ENCODE results near the gene PTPA.

The PTPA gene

DNA sequence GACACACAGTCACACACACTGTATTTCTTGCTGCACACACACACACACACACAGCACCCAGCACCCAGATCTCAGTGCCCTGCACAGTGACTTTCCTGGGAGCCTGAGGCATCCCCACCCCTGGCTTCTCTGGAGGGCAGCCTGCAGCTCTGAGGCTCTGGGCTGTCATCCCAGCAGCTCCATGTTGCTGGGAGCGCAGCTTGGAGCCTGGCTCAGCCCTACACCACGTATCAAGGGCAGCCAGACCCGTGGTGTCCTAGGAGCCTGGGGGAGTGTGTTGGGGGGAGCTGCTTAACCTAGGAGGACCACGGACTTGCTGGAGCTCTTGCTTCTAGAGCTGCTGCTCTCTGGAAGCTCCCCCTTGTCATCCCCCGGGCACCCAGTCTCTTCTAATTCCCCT is 61.6 kb downstream of the PTPA start:
- no peak for DNase-seq
- Histone ChIP-seq H3K9me3 (no peaks in the 10 kb centered on the region), H3K4me1 (peaks cover 4 to 36% (median 26%) of the 10 kb centered on the region in 4 donors), H3K27ac (peak overlapping the region; percentile 99 to 100), H3K36me3 (no peaks in the 10 kb centered on the region), H3K4me3 (no peak overlapping the region), H3K27me3 (no peaks in the 10 kb centered on the region)
- TF ChIP-seq, protein P1, sequence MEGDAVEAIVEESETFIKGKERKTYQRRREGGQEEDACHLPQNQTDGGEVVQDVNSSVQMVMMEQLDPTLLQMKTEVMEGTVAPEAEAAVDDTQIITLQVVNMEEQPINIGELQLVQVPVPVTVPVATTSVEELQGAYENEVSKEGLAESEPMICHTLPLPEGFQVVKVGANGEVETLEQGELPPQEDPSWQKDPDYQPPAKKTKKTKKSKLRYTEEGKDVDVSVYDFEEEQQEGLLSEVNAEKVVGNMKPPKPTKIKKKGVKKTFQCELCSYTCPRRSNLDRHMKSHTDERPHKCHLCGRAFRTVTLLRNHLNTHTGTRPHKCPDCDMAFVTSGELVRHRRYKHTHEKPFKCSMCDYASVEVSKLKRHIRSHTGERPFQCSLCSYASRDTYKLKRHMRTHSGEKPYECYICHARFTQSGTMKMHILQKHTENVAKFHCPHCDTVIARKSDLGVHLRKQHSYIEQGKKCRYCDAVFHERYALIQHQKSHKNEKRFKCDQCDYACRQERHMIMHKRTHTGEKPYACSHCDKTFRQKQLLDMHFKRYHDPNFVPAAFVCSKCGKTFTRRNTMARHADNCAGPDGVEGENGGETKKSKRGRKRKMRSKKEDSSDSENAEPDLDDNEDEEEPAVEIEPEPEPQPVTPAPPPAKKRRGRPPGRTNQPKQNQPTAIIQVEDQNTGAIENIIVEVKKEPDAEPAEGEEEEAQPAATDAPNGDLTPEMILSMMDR (IDR thresholded peaks at IDR 0.05) = no peak
- intact Hi-C loops (cut with DNase I; ENCODE audit: low total_unique reads) = no loop called here

GRCh38 chr9:129173296-129174101 is 62.3 kb downstream of the PTPA start:
- no peaks in the 10 kb centered on the region for H3K9me3 ChIP-seq
- no peaks in the 10 kb centered on the region for H3K36me3 ChIP-seq
- TF ChIP-seq, protein P1 (IDR thresholded peaks at IDR 0.05) = no peak
- DNase-seq = no peak
- peaks cover 4 to 32% (median 22%) of the 10 kb centered on the region in 4 donors for H3K4me1 ChIP-seq
- no peaks in the 10 kb centered on the region for H3K27me3 ChIP-seq
- peak overlapping the region; percentile 99 to 100 for H3K27ac ChIP-seq
- intact Hi-C loops (cut with DNase I; ENCODE audit: low total_unique reads) = loop anchor here (2.0 kb wide), 2 partner anchors 33 to 435 kb away; no protein-coding TSS in a partner anchor
- peak overlapping the region; percentile 99 to 100 for H3K4me3 ChIP-seq

DNA sequence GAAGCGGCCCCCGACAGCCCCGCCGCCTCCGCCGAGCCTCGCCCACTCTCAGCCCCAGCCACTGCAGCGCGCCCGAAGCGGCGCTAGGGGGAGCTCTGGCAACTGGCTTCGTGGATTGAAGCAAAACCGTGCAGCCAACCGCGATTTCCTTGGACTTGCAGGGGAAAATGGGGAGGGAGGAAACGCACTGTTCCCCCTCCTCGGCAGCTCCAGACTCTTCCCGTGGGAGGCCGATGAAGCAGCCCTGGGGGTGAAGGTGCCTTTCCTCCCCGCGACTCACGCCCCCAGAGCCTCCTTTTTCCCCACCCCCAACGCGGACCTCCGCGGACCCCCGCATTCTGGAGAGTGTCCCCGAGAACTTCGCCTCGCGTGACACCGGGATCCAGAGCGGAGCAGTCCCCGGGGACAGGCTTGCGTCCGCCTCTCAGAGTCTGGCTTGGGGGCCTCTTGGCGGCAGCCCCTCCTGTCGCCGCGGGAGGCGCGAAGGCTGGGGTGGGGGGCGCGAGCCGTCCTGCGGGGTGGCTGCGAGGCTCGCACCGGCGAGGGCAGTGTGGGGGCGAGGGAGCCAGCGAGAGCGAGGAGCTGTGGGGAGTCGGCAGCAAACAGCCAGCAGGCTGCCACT is 63.0 kb downstream of the PTPA start:
- Histone ChIP-seq H3K36me3 (no peaks in the 10 kb centered on the region), H3K9me3 (no peaks in the 10 kb centered on the region), H3K27me3 (no peaks in the 10 kb centered on the region), H3K4me1 (peaks cover 4 to 35% (median 24%) of the 10 kb centered on the region in 4 donors), H3K4me3 (peak overlapping the region; percentile 99 to 100), H3K27ac (peak overlapping the region; percentile 99 to 100)
- TF ChIP-seq, protein P1 (IDR thresholded peaks at IDR 0.05) = peak; percentile 97 to 98
- intact Hi-C loops (cut with DNase I; ENCODE audit: low total_unique reads) = loop anchor here (2.0 kb wide), 2 partner anchors 33 to 435 kb away; no protein-coding TSS in a partner anchor
- DNase-seq = peak; percentile 95 to 97

- Histone ChIP-seq H3K4me1 (peaks cover 4 to 34% (median 24%) of the 10 kb centered on the region in 4 donors), H3K9me3 (no peaks in the 10 kb centered on the region), H3K36me3 (no peaks in the 10 kb centered on the region), H3K4me3 (peak overlapping the region; percentile 99 to 100), H3K27me3 (no peaks in the 10 kb centered on the region), H3K27ac (peak overlapping the region; percentile 99 to 100)
- DNase-seq = peak; percentile 89 to 95
- intact Hi-C loops (cut with DNase I; ENCODE audit: low total_unique reads) = loop anchor here (2.0 to 5.0 kb wide), 6 partner anchors 34 to 434 kb away; no protein-coding TSS in a partner anchor
- TF ChIP-seq, protein P1 (IDR thresholded peaks at IDR 0.05) = no peak
These were observed 63.7 kb downstream of the PTPA start for GRCh38 chr9:129174724-129175514.

DNA sequence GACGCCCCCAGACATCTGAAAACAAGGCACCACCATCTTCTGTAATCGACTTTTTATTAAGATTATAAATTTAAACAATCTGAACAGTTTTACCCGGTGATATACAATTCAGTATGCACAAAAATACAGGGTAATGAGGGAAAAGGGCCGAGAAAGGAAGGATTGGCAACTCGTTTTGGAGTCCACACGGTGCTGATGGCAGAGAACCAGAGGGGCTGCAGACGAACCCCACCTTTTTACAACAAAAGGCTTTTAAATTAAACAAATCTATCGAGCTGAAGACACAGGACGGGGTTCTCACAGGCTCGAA is 64.3 kb downstream of the PTPA start:
- H3K4me3 ChIP-seq = peak overlapping the region; percentile 99 to 100
- no peaks in the 10 kb centered on the region for H3K9me3 ChIP-seq
- H3K36me3 ChIP-seq = no peaks in the 10 kb centered on the region
- H3K4me1 ChIP-seq = peaks cover 4 to 30% (median 24%) of the 10 kb centered on the region in 4 donors
- no peak for DNase-seq
- intact Hi-C loops (cut with DNase I; ENCODE audit: low total_unique reads) = loop anchor here (2.0 to 5.0 kb wide), 6 partner anchors 35 to 433 kb away; no protein-coding TSS in a partner anchor
- TF ChIP-seq, protein P1 (IDR thresholded peaks at IDR 0.05) = no peak
- peak overlapping the region; percentile 99 to 100 for H3K27ac ChIP-seq
- H3K27me3 ChIP-seq = no peaks in the 10 kb centered on the region
